PC-9 (cell line): ENCODE results near the gene GABARAP.

Experiments
- EZH2 ChIP-seq: fragments of 200-600 bp; sonication (generic); IDR thresholded peaks from 2 replicates; pipeline ENCODE4 v1.8.0; 2017; ENCODE audit warnings: antibody characterized with exemption, low read depth
- TF ChIP-seq, protein P1 (sequence below): fragments of 200-600 bp; sonication (generic); conservative IDR thresholded peaks from 2 replicates; pipeline ENCODE4 v1.6.1; 2017; ENCODE audit warnings: mixed run types, antibody characterized with exemption, mild to moderate bottlenecking, moderate library complexity

DNA sequence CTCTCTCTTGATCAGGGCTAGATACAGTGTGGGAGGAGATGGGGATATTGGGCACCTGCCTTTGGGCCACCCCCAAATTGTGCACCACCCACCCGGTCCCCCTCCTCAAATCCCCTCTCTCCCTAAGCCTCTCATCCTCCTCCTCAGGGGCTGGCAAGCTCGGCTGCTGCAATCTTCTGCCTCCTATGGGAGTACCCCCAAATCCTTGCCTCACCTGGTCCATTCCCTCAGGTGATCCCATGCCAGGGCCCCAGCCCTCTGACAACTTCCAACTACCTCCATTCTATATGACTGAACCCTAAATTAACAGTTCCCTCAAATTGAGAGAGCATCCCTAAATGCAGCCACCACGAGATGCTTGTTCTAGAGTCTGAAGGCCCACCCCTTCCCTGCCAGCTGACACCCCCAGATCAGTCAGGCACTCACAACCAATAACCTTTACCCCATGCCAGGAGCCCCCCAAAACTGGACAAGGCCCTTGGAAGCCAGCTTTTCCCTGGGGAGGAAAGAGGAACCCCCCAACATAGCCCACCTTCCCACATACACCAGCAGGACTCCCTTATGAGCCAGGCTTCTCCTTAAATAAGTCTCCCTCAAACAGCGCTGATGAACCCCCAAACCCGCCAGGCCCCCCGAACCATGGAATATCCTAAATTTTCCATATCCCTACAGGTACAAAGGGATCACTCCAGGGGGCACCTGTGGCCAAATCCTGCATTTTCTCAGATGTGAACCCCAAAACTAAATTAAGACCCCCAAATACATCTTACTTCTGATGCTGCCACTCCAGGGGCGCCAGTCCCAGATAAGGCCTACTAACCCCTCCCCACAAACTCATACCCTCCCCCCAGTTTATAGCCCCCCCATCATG lies 25.8 kb downstream of the GABARAP start:
- TF ChIP-seq, protein P1, sequence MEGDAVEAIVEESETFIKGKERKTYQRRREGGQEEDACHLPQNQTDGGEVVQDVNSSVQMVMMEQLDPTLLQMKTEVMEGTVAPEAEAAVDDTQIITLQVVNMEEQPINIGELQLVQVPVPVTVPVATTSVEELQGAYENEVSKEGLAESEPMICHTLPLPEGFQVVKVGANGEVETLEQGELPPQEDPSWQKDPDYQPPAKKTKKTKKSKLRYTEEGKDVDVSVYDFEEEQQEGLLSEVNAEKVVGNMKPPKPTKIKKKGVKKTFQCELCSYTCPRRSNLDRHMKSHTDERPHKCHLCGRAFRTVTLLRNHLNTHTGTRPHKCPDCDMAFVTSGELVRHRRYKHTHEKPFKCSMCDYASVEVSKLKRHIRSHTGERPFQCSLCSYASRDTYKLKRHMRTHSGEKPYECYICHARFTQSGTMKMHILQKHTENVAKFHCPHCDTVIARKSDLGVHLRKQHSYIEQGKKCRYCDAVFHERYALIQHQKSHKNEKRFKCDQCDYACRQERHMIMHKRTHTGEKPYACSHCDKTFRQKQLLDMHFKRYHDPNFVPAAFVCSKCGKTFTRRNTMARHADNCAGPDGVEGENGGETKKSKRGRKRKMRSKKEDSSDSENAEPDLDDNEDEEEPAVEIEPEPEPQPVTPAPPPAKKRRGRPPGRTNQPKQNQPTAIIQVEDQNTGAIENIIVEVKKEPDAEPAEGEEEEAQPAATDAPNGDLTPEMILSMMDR = no peak
- TF ChIP-seq EZH2 = no peak
